Heart left ventricle (tissue), 13 donors: ENCODE measurements around the gene SMIM5.

ENCODE experiments used
- POLR2A ChIP-seq, 2 donors: fragments of 450-650 bp; IDR thresholded peaks; one replicate each; pipeline ENCODE4 v1.6.1; 2017; ENCODE audit warnings: antibody characterized with exemption in 2 of 2, mild to moderate bottlenecking in 2 of 2, moderate library complexity in 2 of 2
- TF ChIP-seq, protein P1 (sequence below), 12 donors: fragments of 200-600 bp; sonication (generic) in 4 of 12; IDR thresholded peaks; one replicate each; pipeline versions ENCODE4 v1.5.0 to v1.8.0; 2018 to 2022; ENCODE audit warnings: antibody characterized with exemption in 12 of 12, mild to moderate bottlenecking in 5 of 12
- donor health status: ischemic (EF 13 %, LVEDD 7.1; RV severe dilation, severe dysfunction).
- donor health status: DM: no; HTN: yes; CAD: no.
- donor health status: DM: no; HTN: no; CAD: no.
- donor health status: ischemic (EF 25% LVEDD 6.9; RV normal size, moderate dysfunction).
- donor health status: ischemic (EF 25% LVEDD 5.7; RV mildly dilated, moderate dysfunction).
- donor health status: ischemic (EF 35%, LVEDD 5.7; RV mildly dilated, moderate dysfunction).
- donor health status: nonischemic (EF 11% LVEDD 7.7; RV severe dilation, severe dysfunction).
- donor health status: DM: yes; HTN: yes; CAD: no.
- donor health status: PGD.
- donor health status: ischemic (EF 29% LVEDD 5.4; RV normal size, mild dysfunction).
- donor health status: nonischemic (EF 23%, LVEDD 6.1; RV moderate dilation, normal function).

DNA sequence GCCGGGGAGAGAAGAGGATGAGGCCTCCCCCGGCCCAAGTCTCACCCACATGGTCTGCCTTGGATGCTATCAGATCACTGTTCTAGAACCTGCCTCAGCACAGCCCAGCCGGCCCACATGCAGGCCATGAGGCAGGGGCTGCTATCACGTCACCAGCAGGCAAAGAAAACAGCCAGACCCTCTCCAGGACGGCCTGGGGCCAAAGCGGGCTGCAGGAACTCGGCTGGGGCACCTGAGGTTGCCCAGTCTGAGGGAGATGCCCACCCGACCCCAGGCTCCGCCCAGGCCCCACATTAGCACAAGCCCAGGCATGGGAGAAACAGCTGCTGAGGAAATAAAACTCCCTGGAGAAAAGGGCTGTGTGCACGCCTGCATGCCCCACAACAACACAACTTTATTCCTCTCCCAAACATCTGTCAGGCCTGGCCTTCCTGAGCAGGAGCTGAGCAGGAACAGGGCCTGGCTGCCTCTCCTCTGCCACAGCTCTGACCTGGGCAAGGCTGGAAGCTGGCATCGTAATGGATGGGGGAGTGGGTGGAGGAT is 6.7 kb upstream of the SMIM5 start:
- TF ChIP-seq, protein P1, sequence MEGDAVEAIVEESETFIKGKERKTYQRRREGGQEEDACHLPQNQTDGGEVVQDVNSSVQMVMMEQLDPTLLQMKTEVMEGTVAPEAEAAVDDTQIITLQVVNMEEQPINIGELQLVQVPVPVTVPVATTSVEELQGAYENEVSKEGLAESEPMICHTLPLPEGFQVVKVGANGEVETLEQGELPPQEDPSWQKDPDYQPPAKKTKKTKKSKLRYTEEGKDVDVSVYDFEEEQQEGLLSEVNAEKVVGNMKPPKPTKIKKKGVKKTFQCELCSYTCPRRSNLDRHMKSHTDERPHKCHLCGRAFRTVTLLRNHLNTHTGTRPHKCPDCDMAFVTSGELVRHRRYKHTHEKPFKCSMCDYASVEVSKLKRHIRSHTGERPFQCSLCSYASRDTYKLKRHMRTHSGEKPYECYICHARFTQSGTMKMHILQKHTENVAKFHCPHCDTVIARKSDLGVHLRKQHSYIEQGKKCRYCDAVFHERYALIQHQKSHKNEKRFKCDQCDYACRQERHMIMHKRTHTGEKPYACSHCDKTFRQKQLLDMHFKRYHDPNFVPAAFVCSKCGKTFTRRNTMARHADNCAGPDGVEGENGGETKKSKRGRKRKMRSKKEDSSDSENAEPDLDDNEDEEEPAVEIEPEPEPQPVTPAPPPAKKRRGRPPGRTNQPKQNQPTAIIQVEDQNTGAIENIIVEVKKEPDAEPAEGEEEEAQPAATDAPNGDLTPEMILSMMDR (IDR thresholded peaks at IDR 0.05), result no peak
- no peak for TF ChIP-seq POLR2A (IDR thresholded peaks at IDR 0.05)
